Upper lobe of left lung (tissue), 6 donors: ENCODE results near the gene MAB21L4. TPM values are rescaled to one million over a fixed set of nuclear protein-coding genes. Genes with fewer than 3 reads are reported as not detected.

Source experiments
- ATAC-seq, 2 donors: fragments of 200-7000 bp; cut with Tn5 transposase; one replicate each; pipeline ENCODE4 v1.9.1; 2022; ENCODE audit warnings: mild to moderate bottlenecking in 2 of 2, moderate library complexity in 2 of 2; ENCODE audit not compliant: low FRiP score in 2 of 2
- DNase-seq, 2 donors: peaks; one replicate each; pipeline ENCODE4 v3.0.0-alpha.2; 2019 to 2020
- H3K27ac ChIP-seq, 4 donors: fragments of 200-600 bp; sonication (generic); one replicate each; pipeline ENCODE4 v1.5.1; 2016 to 2019
- H3K27me3 ChIP-seq, 4 donors: fragments of 200-600 bp; sonication (generic); one replicate each; pipeline ENCODE4 v1.5.1; 2017 to 2019
- H3K36me3 ChIP-seq, 4 donors: fragments of 200-600 bp; sonication (generic); one replicate each; pipeline ENCODE4 v1.5.1; 2016 to 2019
- H3K4me1 ChIP-seq, 4 donors: fragments of 200-600 bp; sonication (generic); one replicate each; pipeline ENCODE4 v1.5.1; 2018 to 2019
- H3K4me3 ChIP-seq, 4 donors: fragments of 200-600 bp; sonication (generic); one replicate each; pipeline ENCODE4 v1.5.1; 2017 to 2019; ENCODE audit warnings: mild to moderate bottlenecking in 2 of 4, moderate library complexity in 1 of 4
- H3K9me3 ChIP-seq, 4 donors: fragments of 200-600 bp; sonication (generic); one replicate each; pipeline ENCODE4 v1.5.1; 2018 to 2019
- CTCF ChIP-seq, 6 experiments: fragments of 450-650 bp in 4 of 6; fragments of 200-600 bp in 2 of 6; sonication (generic) in 2 of 6; IDR thresholded peaks; one replicate each; pipeline ENCODE4 v1.5.1; 2016 to 2019; ENCODE audit warnings: antibody characterized with exemption in 6 of 6
- EP300 ChIP-seq, 4 donors: sonication (generic); formaldehyde crosslinking; IDR thresholded peaks; one replicate each; pipeline ENCODE4 v1.5.1; 2017; ENCODE audit warnings: antibody characterized with exemption in 4 of 4, control low read depth in 2 of 4
- POLR2A ChIP-seq, 4 donors: fragments of 450-650 bp; IDR thresholded peaks; one replicate each; pipeline ENCODE4 v1.5.1; 2016 to 2017; ENCODE audit warnings: antibody characterized with exemption in 4 of 4, mild to moderate bottlenecking in 2 of 4
- POLR2AphosphoS5 ChIP-seq, 2 donors: sonication (generic); formaldehyde crosslinking; IDR thresholded peaks; one replicate each; pipeline ENCODE4 v1.5.1; 2017; ENCODE audit warnings: antibody characterized with exemption in 2 of 2
- WGBS, 2 donors: methylation state at CpG; one replicate each; pipeline ENCODE4 v1.1.5; 2017 to 2018; 5-methylcytosine and 5-hydroxymethylcytosine counted together
- total RNA-seq, 6 donors: library from RNA; depleted of rRNA in 4 of 6; stranded (reverse); fragments of >200 nt in 4 of 6; gene quantifications; one replicate each; pipeline versions ENCODE4 v1.1.0 to v1.2.1, GENCODE V29; 2016 to 2021
- donor health status: DM: no; HTN: no; CAD: no; lungs with moderate emphysema.
- donor health status: DM: no; HTN: yes; CAD: no; lungs with severe emphysema.

The MAB21L4 gene
- total RNA-seq, 6 donors from 2014 or later: 11.5 to 117 (median 29.0) TPM

GRCh38 chr2:240900141-240900860 lies 4.3 kb upstream of the MAB21L4 start:
- no peaks in the 10 kb centered on the region for H3K9me3 ChIP-seq
- TF ChIP-seq CTCF (IDR thresholded peaks at IDR 0.05) (no peak), POLR2A (IDR thresholded peaks at IDR 0.05) (no peak), EP300 (IDR thresholded peaks at IDR 0.05) (no peak)
- H3K4me3 ChIP-seq: no peak overlapping the region
- DNase-seq: peak in 1 of 2 donors; percentile 34
- no peak for ATAC-seq
- no peaks in the 10 kb centered on the region for H3K27me3 ChIP-seq
- no peak overlapping the region for H3K27ac ChIP-seq
- peaks cover 18 to 24% (median 23%) of the 10 kb centered on the region in 4 donors for H3K4me1 ChIP-seq
- no peaks in the 10 kb centered on the region for H3K36me3 ChIP-seq
- WGBS, 2 donors: 91 to 93% methylated on average over 27 of the region's 27 CpGs

GRCh38 chr2:240899468-240899865 lies 3.5 kb upstream of the MAB21L4 start:
- no peaks in the 10 kb centered on the region for H3K27me3 ChIP-seq
- no peak overlapping the region for H3K4me3 ChIP-seq
- WGBS, 2 donors: 92 to 100% methylated on average over 4 to 19 of the region's 19 CpGs
- peak overlapping the region in 1 of 4 donors; percentile 77 for H3K27ac ChIP-seq
- DNase-seq (peak in 1 of 2 donors; percentile 62), ATAC-seq (no peak)
- H3K9me3 ChIP-seq: no peaks in the 10 kb centered on the region
- TF ChIP-seq EP300 (IDR thresholded peaks at IDR 0.05) (no peak), CTCF (IDR thresholded peaks at IDR 0.05) (no peak), POLR2AphosphoS5 (IDR thresholded peaks at IDR 0.05) (no peak), POLR2A (IDR thresholded peaks at IDR 0.05) (no peak)
- peaks cover 18 to 24% (median 22%) of the 10 kb centered on the region in 4 donors for H3K4me1 ChIP-seq
- no peaks in the 10 kb centered on the region for H3K36me3 ChIP-seq

GRCh38 chr2:240898731-240899467 lies 2.9 kb upstream of the MAB21L4 start:
- Histone ChIP-seq H3K27me3 (no peaks in the 10 kb centered on the region), H3K27ac (peak overlapping the region; percentile 40 to 77 (median 74)), H3K36me3 (no peaks in the 10 kb centered on the region), H3K9me3 (no peaks in the 10 kb centered on the region), H3K4me3 (no peak overlapping the region), H3K4me1 (peaks cover 18 to 24% (median 22%) of the 10 kb centered on the region in 4 donors)
- WGBS, 2 donors: 60 to 78% methylated on average over 16 to 22 of the region's 23 CpGs
- ATAC-seq (peak in 1 of 2 donors; percentile 8), DNase-seq (peak in 1 of 2 donors; percentile 47)
- no peak for TF ChIP-seq POLR2A (IDR thresholded peaks at IDR 0.05)
- no peak for TF ChIP-seq EP300 (IDR thresholded peaks at IDR 0.05)
- no peak for TF ChIP-seq CTCF (IDR thresholded peaks at IDR 0.05)
- TF ChIP-seq POLR2AphosphoS5 (IDR thresholded peaks at IDR 0.05): no peak

- DNase-seq (peak; percentile 32 to 62), ATAC-seq (peak; percentile 2 to 50)
- no peak overlapping the region for H3K4me3 ChIP-seq
- no peak for TF ChIP-seq EP300 (IDR thresholded peaks at IDR 0.05)
- TF ChIP-seq POLR2AphosphoS5 (IDR thresholded peaks at IDR 0.05): peak; percentile 6 to 11
- no peak for TF ChIP-seq CTCF (IDR thresholded peaks at IDR 0.05)
- no peak for TF ChIP-seq POLR2A (IDR thresholded peaks at IDR 0.05)
- peak overlapping the region; percentile 60 to 77 (median 74) for H3K27ac ChIP-seq
- no peaks in the 10 kb centered on the region for H3K36me3 ChIP-seq
- H3K27me3 ChIP-seq: no peaks in the 10 kb centered on the region
- WGBS, 2 donors: 34 to 62% methylated on average over 6 to 17 of the region's 17 CpGs
- no peaks in the 10 kb centered on the region for H3K9me3 ChIP-seq
- peaks cover 18 to 24% (median 22%) of the 10 kb centered on the region in 4 donors for H3K4me1 ChIP-seq
These were observed 2.3 kb upstream of the MAB21L4 start for GRCh38 chr2:240898108-240898730.
